Aorta (tissue), 5 donors: Measurements from ENCODE around the gene CCDC17. TPM values are rescaled to one million over a fixed set of nuclear protein-coding genes. Genes with fewer than 3 reads are reported as not detected.
"Not testable (repeated sequence)": the region's sequence is repeated elsewhere in the genome, so short reads cannot be mapped to it uniquely, and the experiment has no call there.

ENCODE experiments used
- ATAC-seq: fragments of 200-7000 bp; cut with Tn5 transposase; one replicate; pipeline ENCODE4 v1.9.1; 2022; ENCODE audit warnings: moderate library complexity; ENCODE audit not compliant: low FRiP score
- DNase-seq, 2 donors: peaks; one replicate each; pipeline ENCODE4 v3.0.0-alpha.2; 2020
- H3K27ac ChIP-seq, 2 donors: one replicate each; pipeline ENCODE4 v1.5.1; 2013; ENCODE audit warnings: low read length in 2 of 2, mild to moderate bottlenecking in 2 of 2, moderate library complexity in 2 of 2, control low read depth in 1 of 2, inconsistent platforms in 1 of 2, low read depth in 1 of 2
- H3K27me3 ChIP-seq, 2 donors: one replicate each; pipeline ENCODE4 v1.6.1; 2013; ENCODE audit warnings: control low read depth in 1 of 2, low read length in 1 of 2, mild to moderate bottlenecking in 1 of 2, moderate library complexity in 1 of 2; ENCODE audit not compliant: insufficient read depth in 2 of 2, control insufficient read depth in 1 of 2
- H3K36me3 ChIP-seq, 2 donors: one replicate each; pipeline ENCODE4 v1.6.1; 2013; ENCODE audit warnings: control low read depth in 1 of 2, low read length in 1 of 2, mild to moderate bottlenecking in 1 of 2; ENCODE audit not compliant: insufficient read depth in 2 of 2, control insufficient read depth in 1 of 2
- H3K4me1 ChIP-seq, 2 donors: one replicate each; pipeline ENCODE4 v1.6.1; 2013; ENCODE audit warnings: low read length in 2 of 2, control low read depth in 1 of 2, mild to moderate bottlenecking in 1 of 2, moderate library complexity in 1 of 2; ENCODE audit not compliant: insufficient read depth in 2 of 2, control insufficient read depth in 1 of 2
- H3K4me3 ChIP-seq, 2 donors: one replicate each; pipeline ENCODE4 v1.5.1; 2013; ENCODE audit warnings: low read length in 2 of 2, control low read depth in 1 of 2, mild to moderate bottlenecking in 1 of 2
- H3K9me3 ChIP-seq: one replicate; pipeline ENCODE4 v1.6.1; 2013; ENCODE audit warnings: mild to moderate bottlenecking, low read length; ENCODE audit not compliant: control insufficient read depth
- WGBS, 2 donors: extraction: QIAGEN DNeasy Blood & Tissue Kit; methylation state at CpG; one replicate each; pipeline ENCODE4 v1.1.7; 2013; 5-methylcytosine and 5-hydroxymethylcytosine counted together
- intact Hi-C, 2 donors: fragments of 100-400 bp; cut with DNase I; formaldehyde crosslinking; loops; one replicate each; pipeline versions ENCODE4 v1.14.2 to v1.15.0; 2022
- polyA plus RNA-seq, 2 donors: library from polyadenylated mRNA; stranded (reverse); fragments of 200-250 nt; gene quantifications; one replicate each; pipeline ENCODE4 v1.2.3, GENCODE V29; 2013
- total RNA-seq, 2 donors: library from RNA; stranded (reverse); fragmentation: NEBNext Ultra II Directional; extraction: Animal tissue kit (Norgen Biotek cat#: 25700); gene quantifications; one replicate each; pipeline ENCODE4 v1.2.1, GENCODE V29; 2021
- donor health status: healthy with polysubstance abuse.
- donor health status: Bipolar disorder and iron deficiency.
- donor health status: DM: no; HTN: no; CAD: no.
- donor health status: DM: no; HTN: no; CAD: no.
- donor health status: DM: yes; HTN: yes; CAD: no.

Gene CCDC17
- total and polyA plus RNA-seq, 4 donors = 0.69 to 3.3 (median 1.8) TPM; not detected in 1

DNA sequence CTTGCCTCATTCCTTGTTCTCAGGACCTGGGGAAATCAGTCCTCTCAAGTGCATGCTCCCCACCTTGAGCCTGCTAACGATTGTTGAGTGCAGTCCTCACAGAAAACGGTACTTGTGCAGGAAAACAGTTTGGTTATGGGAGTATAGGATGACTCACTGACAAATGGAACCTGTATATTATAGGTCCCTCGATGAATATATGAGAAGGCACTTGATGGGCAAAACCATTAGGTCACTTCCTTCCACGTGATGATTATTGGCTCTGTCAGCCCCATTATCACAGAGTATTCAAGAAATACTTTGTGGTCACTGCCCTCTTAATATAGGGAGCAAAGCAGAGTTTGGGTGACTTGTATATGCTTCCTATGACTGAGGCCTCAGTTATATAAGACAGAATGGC lies 6.2 kb downstream of the CCDC17 start:
- no peaks in the 10 kb centered on the region for H3K9me3 ChIP-seq
- H3K36me3 ChIP-seq = peaks cover 2 to 4% of the 10 kb centered on the region in 2 donors
- 78 to 82% methylated on average over 4 of the region's 4 CpGs for WGBS, 2 donors
- H3K4me1 ChIP-seq = no peaks in the 10 kb centered on the region
- H3K27me3 ChIP-seq = no peaks in the 10 kb centered on the region
- intact Hi-C loops = no loop called here
- DNase-seq = no peak
- no peak overlapping the region for H3K4me3 ChIP-seq
- no peak overlapping the region for H3K27ac ChIP-seq
- ATAC-seq = no peak

DNA sequence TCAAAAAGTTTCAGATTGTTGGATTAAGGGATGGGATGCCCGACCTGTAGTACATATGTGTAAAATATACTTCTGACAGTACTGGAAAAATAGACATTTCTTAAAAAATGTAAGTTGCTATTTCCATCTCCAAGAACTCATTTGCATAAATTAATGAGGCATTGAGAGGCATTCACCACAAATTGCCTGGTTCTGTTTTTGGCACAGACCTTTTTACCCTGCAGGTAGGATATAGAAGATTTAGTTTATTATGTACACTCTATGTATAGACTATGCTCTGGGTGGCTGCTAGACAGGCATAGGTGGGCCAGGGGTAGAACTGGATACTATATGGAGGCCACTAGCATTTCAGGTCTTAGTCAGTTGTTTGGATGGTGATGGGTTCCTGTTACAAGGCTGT lies 8.0 kb downstream of the CCDC17 start:
- H3K27me3 ChIP-seq = no peaks in the 10 kb centered on the region
- peaks cover 2 to 4% of the 10 kb centered on the region in 2 donors for H3K36me3 ChIP-seq
- intact Hi-C loops = no loop called here
- ATAC-seq (no peak), DNase-seq (no peak)
- H3K4me3 ChIP-seq = no peak overlapping the region
- no peaks in the 10 kb centered on the region for H3K9me3 ChIP-seq
- H3K4me1 ChIP-seq = no peaks in the 10 kb centered on the region
- H3K27ac ChIP-seq = no peak overlapping the region
- WGBS, 2 donors = 92 to 93% methylated on average over 1 of the region's 1 CpG

DNA sequence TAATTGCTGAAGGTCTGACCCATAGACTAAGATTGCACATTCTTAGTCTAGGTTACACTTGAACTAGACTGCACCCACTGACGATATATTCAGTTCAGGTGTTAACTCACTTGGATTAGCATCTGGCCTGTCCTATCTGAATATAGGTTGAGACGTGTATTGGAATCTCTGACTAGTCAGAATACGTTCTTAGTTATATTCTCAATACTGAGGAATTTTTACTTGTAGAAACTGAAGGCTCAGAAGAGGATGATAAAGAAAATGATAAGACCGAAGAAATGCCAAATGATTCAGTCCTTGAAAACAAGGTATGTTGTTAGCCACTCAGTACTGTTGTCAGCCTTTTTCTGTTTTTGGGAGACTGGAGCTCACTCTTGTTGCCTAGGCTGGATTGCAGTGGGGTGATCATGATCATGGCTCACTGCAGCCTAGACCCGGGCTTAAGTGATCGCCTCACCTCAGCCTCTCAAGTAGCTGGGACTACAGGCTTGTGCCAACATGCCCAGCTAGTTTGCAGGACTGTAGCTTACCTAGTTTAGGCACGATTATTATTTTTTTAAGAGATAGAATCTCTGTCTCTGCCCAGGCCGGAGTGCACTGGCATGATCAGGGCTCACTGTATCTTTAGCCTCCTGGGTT lies 10.8 kb downstream of the CCDC17 start:
- no peak for ATAC-seq
- intact Hi-C loops = no loop called here
- Histone ChIP-seq H3K36me3 (peaks cover 4 to 5% of the 10 kb centered on the region in 2 donors), H3K27me3 (no peaks in the 10 kb centered on the region), H3K27ac (no peak overlapping the region), H3K4me3 (no peak overlapping the region), H3K9me3 (no peaks in the 10 kb centered on the region), H3K4me1 (no peaks in the 10 kb centered on the region)
- DNase-seq = no peak
- 80 to 88% methylated on average over 8 of the region's 8 CpGs for WGBS, 2 donors

DNA sequence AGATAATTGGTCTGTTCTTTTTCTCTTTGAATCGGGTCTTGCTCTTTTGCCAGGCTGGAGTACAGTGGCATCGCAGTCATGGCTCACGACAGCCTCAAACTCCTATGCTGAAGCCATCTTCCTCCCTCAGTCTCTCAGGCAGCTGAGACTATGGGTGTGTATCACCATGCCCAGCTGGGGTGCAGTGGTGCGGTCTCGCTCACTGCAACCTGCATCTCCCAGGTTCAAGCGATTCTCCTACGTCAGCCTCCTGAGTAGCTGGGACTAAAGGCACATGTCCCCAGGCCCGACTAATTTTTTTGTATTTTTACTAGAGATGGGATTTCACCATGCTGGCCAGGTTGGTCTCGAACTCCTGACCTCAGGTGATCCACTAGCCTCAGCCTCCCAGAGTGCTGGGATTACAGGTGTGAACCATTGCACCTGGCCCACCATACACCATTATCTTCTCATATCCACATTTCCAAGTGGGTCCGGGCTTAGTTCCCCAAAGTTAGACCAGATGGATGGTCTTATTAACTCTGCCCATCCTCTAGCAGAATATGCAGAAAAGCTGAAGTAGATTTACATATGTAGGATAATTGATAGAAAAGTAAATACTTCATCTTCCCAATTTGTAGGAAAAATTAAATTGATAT lies 13.1 kb downstream of the CCDC17 start:
- intact Hi-C loops = no loop called here
- H3K36me3 ChIP-seq = peaks cover 5 to 7% of the 10 kb centered on the region in 2 donors
- no peaks in the 10 kb centered on the region for H3K27me3 ChIP-seq
- H3K9me3 ChIP-seq = no peaks in the 10 kb centered on the region
- DNase-seq = no peak
- H3K4me1 ChIP-seq = no peaks in the 10 kb centered on the region
- no peak overlapping the region for H3K4me3 ChIP-seq
- no peak overlapping the region for H3K27ac ChIP-seq
- 95 to 97% methylated on average over 10 of the region's 10 CpGs for WGBS, 2 donors
- ATAC-seq = no peak

DNA sequence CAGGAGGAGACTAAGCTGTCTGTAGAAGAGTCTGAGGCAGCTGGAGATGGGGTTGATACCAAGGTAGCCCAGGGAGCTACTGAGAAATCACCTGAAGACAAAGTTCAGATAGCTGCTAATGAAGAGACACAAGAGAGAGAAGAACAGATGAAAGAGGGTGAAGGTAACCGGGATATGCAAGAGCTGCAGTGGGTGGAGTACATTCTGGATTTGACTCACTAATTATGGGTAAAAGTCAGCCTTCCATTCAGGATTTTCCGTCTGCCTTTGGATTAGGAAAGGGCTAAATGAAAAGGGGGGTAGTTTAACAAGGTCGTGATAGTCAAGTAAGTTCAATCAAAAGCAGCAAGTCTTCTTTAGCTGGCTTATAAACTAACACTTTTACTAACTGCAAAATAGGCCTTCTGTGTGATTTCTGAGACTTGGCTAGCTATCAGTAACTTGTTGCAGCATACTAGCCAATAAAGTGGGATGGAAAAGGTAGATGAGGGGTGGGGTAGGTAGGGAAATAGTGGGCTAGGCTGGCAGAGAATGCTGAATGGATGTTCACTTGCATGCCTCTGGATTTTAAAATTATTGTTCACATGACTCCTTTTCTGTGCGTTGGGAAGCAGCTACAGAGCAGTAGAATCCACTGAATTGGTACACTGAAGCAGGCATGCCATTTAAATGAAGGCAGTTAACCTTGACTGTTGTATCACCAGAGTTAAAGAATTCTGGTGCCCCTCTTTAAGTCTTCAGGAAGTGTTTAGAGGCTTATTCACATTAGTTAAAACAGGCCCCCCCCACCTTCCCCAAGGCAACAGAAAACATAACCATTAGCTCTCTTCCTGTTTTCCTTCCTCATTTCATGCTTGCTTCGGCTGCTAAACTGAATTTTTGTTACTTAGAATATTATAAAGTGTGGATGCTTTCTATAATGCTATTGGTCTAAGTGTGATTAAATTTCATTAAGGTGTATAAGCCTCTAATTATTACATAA lies 15.4 kb downstream of the CCDC17 start:
- Histone ChIP-seq H3K36me3 (peaks cover 5% of the 10 kb centered on the region in 2 donors), H3K9me3 (no peaks in the 10 kb centered on the region), H3K27me3 (no peaks in the 10 kb centered on the region), H3K27ac (no peak overlapping the region), H3K4me3 (no peak overlapping the region), H3K4me1 (no peaks in the 10 kb centered on the region)
- no peak for DNase-seq
- WGBS, 2 donors = 83 to 84% methylated on average over 5 of the region's 5 CpGs
- no peak for ATAC-seq
- intact Hi-C loops = no loop called here

DNA sequence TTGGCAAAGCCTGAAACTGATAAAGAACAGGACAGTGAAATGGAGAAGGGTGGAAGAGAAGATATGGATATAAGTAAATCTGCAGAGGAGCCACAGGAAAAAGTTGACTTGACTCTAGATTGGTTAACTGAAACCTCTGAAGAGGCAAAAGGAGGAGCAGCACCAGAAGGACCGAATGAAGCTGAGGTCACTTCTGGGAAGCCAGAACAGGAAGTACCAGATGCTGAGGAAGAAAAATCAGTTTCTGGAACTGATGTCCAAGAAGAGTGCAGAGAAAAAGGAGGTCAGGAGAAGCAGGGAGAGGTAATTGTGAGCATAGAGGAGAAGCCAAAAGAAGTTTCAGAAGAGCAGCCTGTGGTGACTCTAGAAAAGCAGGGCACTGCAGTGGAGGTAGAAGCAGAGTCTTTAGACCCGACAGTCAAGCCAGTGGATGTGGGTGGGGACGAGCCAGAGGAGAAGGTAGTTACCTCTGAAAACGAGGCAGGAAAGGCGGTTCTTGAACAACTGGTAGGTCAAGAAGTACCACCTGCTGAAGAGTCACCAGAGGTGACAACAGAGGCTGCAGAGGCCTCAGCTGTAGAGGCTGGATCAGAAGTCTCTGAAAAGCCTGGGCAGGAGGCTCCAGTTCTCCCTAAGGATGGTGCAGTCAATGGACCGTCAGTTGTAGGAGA lies 16.3 kb downstream of the CCDC17 start:
- DNase-seq = no peak
- 72 to 86% methylated on average over 6 of the region's 6 CpGs for WGBS, 2 donors
- intact Hi-C loops = no loop called here

DNA sequence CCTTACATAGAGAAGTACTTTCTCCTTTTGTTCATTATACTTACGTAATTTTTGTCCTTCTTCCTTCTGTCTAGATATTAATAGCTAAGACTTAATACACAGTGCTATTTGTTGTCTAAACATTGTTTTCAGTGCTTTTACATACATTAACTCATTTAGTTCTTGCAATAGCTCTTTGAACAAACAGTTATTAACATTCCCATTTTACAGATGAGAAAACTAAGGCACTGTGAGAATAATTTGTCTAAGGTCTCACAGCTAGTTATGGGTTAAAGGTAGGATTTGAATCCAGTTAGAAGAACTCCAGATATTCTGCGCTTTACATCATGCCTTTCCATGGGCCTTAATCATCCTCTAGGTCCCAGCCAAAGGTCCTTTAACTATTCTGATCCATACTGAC lies 19.6 kb downstream of the CCDC17 start:
- H3K9me3 ChIP-seq = no peaks in the 10 kb centered on the region
- intact Hi-C loops = no loop called here
- H3K27ac ChIP-seq = no peak overlapping the region
- H3K4me1 ChIP-seq = no peaks in the 10 kb centered on the region
- ATAC-seq = no peak
- 92% methylated on average over 2 of the region's 2 CpGs for WGBS, 2 donors
- no peaks in the 10 kb centered on the region for H3K27me3 ChIP-seq
- peaks cover 2 to 5% of the 10 kb centered on the region in 2 donors for H3K36me3 ChIP-seq
- DNase-seq = no peak
- H3K4me3 ChIP-seq = no peak overlapping the region

More for the DNA sequence above, 16.3 kb downstream of the CCDC17 start:
- no peaks in the 10 kb centered on the region for H3K9me3 ChIP-seq
- ATAC-seq = no peak
- no peaks in the 10 kb centered on the region for H3K4me1 ChIP-seq
- H3K27ac ChIP-seq = no peak overlapping the region
- H3K27me3 ChIP-seq = no peaks in the 10 kb centered on the region
- H3K4me3 ChIP-seq = no peak overlapping the region
- H3K36me3 ChIP-seq = peaks cover 5% of the 10 kb centered on the region in 2 donors

DNA sequence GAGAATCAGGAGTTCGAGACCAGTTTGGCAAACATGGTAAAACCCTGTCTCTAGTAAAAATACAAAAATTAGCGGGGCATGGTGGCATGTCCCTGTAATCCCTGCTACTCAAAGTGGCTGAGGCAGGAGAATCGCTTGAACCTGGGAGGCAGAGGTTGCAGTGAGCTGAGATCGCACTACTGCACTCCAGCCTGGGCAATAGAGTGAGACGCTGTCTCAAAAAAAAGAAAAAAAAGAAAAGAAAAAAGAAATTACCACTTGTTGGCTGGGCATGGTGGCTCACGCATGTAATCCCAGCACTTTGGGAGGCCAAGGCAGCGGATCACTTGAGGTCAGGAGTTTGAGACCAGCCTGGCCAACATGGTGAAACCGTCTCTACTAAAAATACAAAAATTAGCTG lies 27.1 kb downstream of the CCDC17 start:
- H3K27ac ChIP-seq, H3K9me3 ChIP-seq, H3K4me1 ChIP-seq, intact Hi-C loops, H3K4me3 ChIP-seq, H3K36me3 ChIP-seq, ATAC-seq, DNase-seq, H3K27me3 ChIP-seq: not testable (repeated sequence)
- WGBS, 2 donors = 94 to 98% methylated on average over 8 of the region's 8 CpGs
